OCI-LY3 (cell line): ENCODE results near the gene PRKAG3.

Experiments used
- CTCF ChIP-seq: fragments of 200-600, 300-600 bp; sonication (generic); IDR thresholded peaks from 2 replicates; pipeline ENCODE4 v1.5.1; 2014; ENCODE audit warnings: antibody characterized with exemption, low read length, low read depth
- EZH2phosphoT487 ChIP-seq: fragments of 200-600 bp; shearing (Covaris generic); IDR thresholded peaks from 2 replicates; pipeline ENCODE4 v1.6.1; 2018; ENCODE audit warnings: antibody characterized with exemption, mixed run types, low read depth

DNA sequence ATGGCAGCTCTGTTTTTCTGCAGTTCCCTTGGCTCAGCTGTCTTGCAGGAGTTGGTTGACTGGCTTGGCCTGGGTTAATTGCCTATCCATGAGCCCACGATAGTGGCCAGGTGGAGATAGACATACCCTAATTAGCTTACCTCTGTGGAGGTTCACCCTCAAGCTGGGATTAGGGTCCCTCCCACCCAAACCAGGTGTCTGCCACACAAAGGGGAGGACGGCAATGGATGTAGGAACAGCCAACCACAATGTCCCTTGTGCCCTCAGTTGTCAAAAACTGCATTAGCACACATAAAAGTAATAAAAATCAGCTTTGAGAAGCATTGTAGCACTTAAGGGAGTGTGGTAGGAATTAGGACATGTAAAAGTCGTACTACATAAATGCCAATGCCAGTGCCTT lies 45.5 kb downstream of the PRKAG3 start:
- TF ChIP-seq CTCF (no peak), EZH2phosphoT487 (no peak)
